DOHH2 (cell line): ENCODE data around the gene NAT9.

Experiments used
- EZH2phosphoT487 ChIP-seq: fragments of 200-600 bp; sonication (generic); IDR thresholded peaks from 2 replicates; pipeline ENCODE4 v1.6.1; 2017; ENCODE audit warnings: borderline replicate concordance, mild to moderate bottlenecking, antibody characterized with exemption, low read length, moderate library complexity, mixed read lengths
- TF ChIP-seq, protein P1 (sequence below): fragments of 200-600 bp; sonication (generic); IDR thresholded peaks from one replicate; pipeline ENCODE4 v1.5.1; 2014; ENCODE audit warnings: antibody characterized with exemption, mild to moderate bottlenecking, low read depth, low read length; ENCODE audit not compliant: poor library complexity, severe bottlenecking

DNA sequence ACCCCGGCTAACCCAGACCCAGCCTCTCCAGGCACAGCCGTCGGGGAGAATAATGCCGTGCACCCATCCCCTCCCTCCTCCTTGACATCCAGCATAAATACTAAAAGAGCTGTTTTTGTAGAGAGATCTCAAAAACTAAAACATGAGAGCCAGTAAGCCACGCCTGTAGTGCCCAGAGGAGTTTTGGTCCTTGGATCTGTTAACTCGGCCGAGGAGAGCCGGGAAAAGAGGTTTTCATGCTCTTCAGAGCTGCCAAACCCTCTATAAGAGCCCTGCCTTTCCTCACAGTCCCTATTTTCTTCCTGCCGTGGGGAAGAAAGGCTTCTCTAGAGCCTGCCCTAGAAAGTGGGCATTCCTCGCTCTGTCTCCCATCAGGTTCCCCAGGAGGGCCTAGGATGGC, 30.2 kb upstream of the NAT9 start:
- TF ChIP-seq, protein P1, sequence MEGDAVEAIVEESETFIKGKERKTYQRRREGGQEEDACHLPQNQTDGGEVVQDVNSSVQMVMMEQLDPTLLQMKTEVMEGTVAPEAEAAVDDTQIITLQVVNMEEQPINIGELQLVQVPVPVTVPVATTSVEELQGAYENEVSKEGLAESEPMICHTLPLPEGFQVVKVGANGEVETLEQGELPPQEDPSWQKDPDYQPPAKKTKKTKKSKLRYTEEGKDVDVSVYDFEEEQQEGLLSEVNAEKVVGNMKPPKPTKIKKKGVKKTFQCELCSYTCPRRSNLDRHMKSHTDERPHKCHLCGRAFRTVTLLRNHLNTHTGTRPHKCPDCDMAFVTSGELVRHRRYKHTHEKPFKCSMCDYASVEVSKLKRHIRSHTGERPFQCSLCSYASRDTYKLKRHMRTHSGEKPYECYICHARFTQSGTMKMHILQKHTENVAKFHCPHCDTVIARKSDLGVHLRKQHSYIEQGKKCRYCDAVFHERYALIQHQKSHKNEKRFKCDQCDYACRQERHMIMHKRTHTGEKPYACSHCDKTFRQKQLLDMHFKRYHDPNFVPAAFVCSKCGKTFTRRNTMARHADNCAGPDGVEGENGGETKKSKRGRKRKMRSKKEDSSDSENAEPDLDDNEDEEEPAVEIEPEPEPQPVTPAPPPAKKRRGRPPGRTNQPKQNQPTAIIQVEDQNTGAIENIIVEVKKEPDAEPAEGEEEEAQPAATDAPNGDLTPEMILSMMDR: no peak
- TF ChIP-seq EZH2phosphoT487: no peak
